Stimulated activated CD8-positive, alpha-beta memory T cell treated with anti-CD3 and anti-CD28 coated beads, Interleukin-4, amount 100 ng/mL, for 1 hour (primary cell): Measurements from ENCODE around the gene TANGO2.

ENCODE experiments used
- DNase-seq, 2 donors: peaks; one replicate each; pipeline ENCODE4 v3.0.0-alpha.2; 2020; ENCODE audit warnings: low read depth in 2 of 2, low spot score in 1 of 2

The TANGO2 gene

GRCh38 chr22:19995611-19996339, 25.1 kb upstream of the TANGO2 start:
- no peak for DNase-seq

GRCh38 chr22:19996694-19997384, 24.1 kb upstream of the TANGO2 start:
- no peak for DNase-seq

GRCh38 chr22:19997561-19998231, 23.2 kb upstream of the TANGO2 start:
- no peak for DNase-seq

GRCh38 chr22:19998232-19998951, 22.5 kb upstream of the TANGO2 start:
- DNase-seq = no peak

GRCh38 chr22:19998991-19999820, 21.7 kb upstream of the TANGO2 start:
- DNase-seq = no peak

- DNase-seq = no peak
Observed at GRCh38 chr22:20000246-20001081, 20.4 kb upstream of the TANGO2 start.

- no peak for DNase-seq
Observed at GRCh38 chr22:20001082-20001638, 19.8 kb upstream of the TANGO2 start.

- no peak for DNase-seq
Observed at GRCh38 chr22:20002128-20002527, 18.8 kb upstream of the TANGO2 start.

- no peak for DNase-seq
Observed at GRCh38 chr22:20002636-20003035, 18.3 kb upstream of the TANGO2 start.

- no peak for DNase-seq
Observed at GRCh38 chr22:20003304-20003703, 17.6 kb upstream of the TANGO2 start.

GRCh38 chr22:20004464-20004863, 16.4 kb upstream of the TANGO2 start:
- DNase-seq = no peak

- DNase-seq = no peak
Observed at GRCh38 chr22:20008221-20008995, 12.5 kb upstream of the TANGO2 start.

- no peak for DNase-seq
Observed at GRCh38 chr22:20009018-20009491, 11.9 kb upstream of the TANGO2 start.

GRCh38 chr22:20009582-20010306, 11.2 kb upstream of the TANGO2 start:
- no peak for DNase-seq

- no peak for DNase-seq
Observed at GRCh38 chr22:20010307-20011122, 10.4 kb upstream of the TANGO2 start.

- no peak for DNase-seq
Observed at GRCh38 chr22:20011123-20011992, 9.6 kb upstream of the TANGO2 start.
